ENCODE results near the gene GPR65. TPM values are rescaled to one million over a fixed set of nuclear protein-coding genes. Genes with fewer than 3 reads are reported as not detected.
A peak's percentile ranks its signal among the peaks of the same experiment; 100 is the strongest.

Gene GPR65
- polyA plus RNA-seq, 10 donors: 0.28 to 0.82 (median 0.54) TPM

DNA sequence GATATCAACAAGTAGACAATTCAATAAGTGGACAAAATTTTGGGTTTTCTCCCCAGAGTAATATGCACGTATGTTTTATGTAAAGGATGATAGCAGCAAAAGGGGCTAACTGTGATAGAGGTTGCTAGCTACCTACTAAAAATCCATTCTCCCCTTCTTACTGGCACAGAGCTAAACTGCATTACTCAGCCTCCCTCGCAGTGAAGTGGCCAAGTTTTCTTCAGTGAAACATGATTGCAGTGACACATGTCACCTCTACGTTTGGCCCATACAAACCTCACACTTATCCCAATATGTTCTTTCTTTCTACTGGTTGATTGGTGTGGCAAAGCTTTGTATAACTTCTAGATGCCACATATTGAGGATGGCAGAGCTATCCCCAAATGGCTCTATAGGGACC is 34.3 kb downstream of the GPR65 start:
- no peak for DNase-seq

GRCh38 chr14:88040146-88040545 is 35.2 kb downstream of the GPR65 start:
- no peak for DNase-seq

DNA sequence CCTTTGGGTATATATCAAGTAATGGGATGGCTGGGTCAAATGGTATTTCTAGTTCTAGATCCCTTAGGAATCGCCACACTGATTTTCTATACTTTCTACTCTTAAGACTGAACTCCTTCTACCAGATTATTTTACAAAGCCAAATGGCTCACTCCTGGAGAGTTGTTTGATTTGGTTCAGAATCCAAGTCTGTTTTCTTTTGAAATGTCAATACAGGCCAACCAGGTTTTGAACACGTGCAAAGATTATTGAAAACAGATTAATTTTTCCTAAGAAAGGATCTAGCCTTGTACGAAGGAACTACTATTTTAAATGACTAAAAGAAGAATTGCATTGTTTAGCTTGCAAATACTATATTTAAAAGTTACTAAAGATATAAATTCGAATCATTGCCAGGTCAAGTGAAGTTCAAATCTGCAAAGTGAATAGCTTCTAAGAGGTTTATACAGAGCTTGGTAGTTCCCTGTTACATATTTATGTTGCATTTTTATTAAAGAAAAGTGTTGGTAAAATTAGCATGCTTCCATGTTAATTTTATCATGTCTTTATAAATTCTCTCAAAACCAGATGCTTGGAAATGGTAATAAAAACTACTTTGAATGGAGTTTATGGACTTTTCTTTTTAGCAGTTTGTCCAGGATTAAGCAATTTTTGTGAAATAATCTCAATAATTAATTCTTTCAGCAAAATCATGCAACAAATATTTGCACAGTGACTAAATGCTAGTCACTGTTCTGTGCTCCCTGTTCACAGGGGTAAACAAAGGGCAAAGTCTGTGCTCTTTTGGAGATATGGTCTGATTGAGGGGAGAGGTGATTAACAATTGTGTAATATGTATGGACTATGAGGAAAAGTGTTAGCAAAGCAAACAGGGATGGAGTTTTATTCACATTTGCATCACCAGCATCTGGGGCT is 38.9 kb downstream of the GPR65 start:
- DNase-seq: no peak

DNA sequence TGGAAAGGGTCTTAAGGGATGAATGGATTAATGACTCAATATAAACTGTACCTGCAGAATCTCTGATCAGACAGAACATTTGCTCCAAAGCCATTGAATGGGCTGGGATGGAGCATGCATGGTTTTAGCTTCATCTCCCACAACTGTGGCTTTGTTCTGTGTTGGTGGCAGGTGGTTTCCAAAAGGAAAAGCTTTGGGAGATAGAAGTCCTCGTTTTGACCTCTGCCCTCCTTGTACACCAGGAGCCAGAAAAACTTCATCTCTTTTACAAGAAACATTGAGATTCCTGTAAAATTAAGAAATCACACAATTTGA is 39.5 kb downstream of the GPR65 start:
- DNase-seq: no peak

DNA sequence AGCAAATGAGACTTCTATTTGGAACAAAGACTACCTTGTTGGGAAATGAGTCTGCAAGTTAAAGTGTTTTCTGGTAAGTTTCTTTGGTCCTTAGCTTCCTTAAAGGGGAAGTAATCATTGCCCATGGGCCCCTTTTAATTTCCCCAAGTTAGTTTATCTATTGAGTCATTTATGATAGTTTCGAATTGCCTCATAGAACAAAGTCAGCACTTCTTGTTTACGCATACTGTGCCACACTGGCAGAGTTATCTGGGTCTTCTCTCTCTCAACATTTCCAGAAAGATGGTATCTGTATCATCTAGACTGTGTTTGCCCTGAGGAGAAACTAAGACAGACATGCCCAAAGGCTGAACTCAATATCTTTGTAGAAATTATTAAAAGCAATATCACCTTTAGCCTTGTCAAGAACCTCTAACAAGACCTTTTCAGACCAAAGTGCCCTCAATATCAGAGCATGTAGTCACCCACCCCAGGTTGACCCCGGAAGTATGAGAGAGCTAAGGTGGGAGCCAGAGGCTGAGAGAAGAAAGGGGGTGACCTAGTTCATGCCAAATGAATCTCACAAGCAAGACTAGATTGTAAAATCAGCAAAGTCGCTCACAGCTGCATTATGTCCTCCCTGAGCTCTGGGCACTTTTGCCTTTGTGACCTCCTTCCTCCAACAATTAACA is 40.0 kb downstream of the GPR65 start:
- no peak for DNase-seq

- DNase-seq: peak; percentile 2 to 28 (median 10)
Observed at GRCh38 chr14:88045705-88046104, 40.8 kb downstream of the GPR65 start.

GRCh38 chr14:88048351-88048750 is 43.4 kb downstream of the GPR65 start:
- no peak for DNase-seq

DNA sequence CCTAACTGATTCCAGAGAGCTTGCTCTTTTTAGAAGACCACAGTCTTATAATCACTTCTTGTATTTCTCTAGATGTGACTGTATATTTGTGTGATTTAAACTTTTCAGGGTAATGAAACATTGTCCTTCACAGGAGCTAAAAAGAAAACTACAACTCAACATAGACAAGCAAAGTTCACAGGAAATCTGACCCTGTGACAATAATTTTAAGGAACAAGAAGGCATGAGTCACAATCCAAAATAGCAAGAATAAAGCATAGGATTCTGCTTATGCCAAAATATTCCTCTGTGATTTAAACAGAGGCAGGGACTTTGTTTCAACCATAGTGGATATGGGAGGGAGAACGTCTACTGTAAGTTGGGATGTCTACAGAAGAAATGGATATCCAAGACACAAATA is 44.3 kb downstream of the GPR65 start:
- peak in 1 of 3 donors; percentile 6 for DNase-seq

DNA sequence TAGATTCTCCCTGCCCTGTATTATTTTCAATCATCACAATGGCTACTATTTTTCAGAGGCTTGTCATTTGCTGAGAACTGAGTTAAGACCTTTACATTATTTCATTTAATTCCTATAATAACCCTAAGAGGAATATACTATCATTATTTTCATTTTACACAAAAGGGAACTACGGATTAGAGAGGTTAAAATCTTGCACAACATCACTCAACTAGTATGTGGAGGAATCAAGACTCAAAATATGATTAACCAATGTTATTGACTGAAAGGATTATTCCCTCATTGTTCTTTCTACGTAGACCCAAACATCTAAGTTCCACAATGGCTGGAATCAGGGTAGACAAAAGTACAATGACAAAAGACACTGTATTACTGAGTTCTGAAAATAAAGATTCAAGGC is 45.0 kb downstream of the GPR65 start:
- no peak for DNase-seq

DNA sequence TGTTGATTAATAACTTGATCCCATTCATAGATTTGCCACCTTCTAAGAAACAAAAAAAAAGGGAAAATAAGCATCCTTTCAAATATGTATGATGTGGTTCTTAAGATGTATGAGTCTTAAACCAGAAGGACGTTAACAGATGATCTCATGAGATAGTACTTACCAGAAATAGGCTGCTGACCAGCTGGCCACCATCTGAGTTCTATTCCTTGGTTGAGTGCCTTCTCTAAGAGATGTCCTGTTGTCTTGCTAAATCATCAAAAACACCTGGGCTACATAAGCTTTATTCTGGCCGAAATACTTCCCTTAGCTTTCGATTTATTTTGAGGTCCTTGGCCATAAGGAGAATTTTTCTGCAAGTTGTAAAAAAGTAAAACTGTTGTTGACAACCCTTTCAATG is 55.6 kb downstream of the GPR65 start:
- no peak for DNase-seq

- no peak for DNase-seq
Observed at GRCh38 chr14:88063811-88064210, 58.9 kb downstream of the GPR65 start.

Other genes starting within 250 kb of the GPR65 start
- 10 to 100 TPM; 20.9 to 25.9 (median 23.0) TPM for gene GALC, start 12.0 kb upstream of the GPR65 start, polyA plus RNA-seq (ENCODE audit: insufficient read length in 10 of 10)